ENCODE measurements around the gene GNA15. TPM values are rescaled to one million over a fixed set of nuclear protein-coding genes. Genes with fewer than 3 reads are reported as not detected.
A peak's percentile ranks its signal among the peaks of the same experiment; 100 is the strongest.

The GNA15 gene
- total and polyA plus RNA-seq, 2 of the 8 experiments (the other 6 are each of a cell fraction or from before 2014, with no cell fraction given): 0.26 to 0.45 TPM

- Histone ChIP-seq H3K27ac (ENCODE audit: low read depth, low read length) (no peak overlapping the region), H3K9ac (replicated peaks in 1 of 4; ENCODE audit: extremely low read depth in 1 of 4, low read depth in 3 of 4, low read length in 3 of 4) (no peak overlapping the region), H3K4me2 (ENCODE audit: insufficient read depth in 1 of 2, low read depth in 2 of 2, low read length in 2 of 2) (0 out of 4 replicates have a peak overlapping the region, but pooled peaks of 1 of the 2 experiments have one; percentile 9), H3K4ac (replicated peaks; ENCODE audit: insufficient read length, low read depth, low read length) (no peak overlapping the region), H3K79me2 (ENCODE audit: control insufficient read depth in 1 of 2, insufficient read depth in 2 of 2, low read length in 2 of 2) (no peaks in the 10 kb centered on the region; a peak in 1 of 4 replicates), H2BK120ac (replicated peaks; ENCODE audit: low read depth, low read length) (no peak overlapping the region), H3K23ac (ENCODE audit: insufficient read length) (no peak overlapping the region), H3K9me3 (ENCODE audit: insufficient read depth in 2 of 2, low read depth in 1 of 2, low read length in 1 of 2) (no peaks in the 10 kb centered on the region), H2BK20ac (ENCODE audit: low read length) (no peak overlapping the region), H4K5ac (ENCODE audit: insufficient read length, low read depth, low read length) (no peak overlapping the region), H3K27me3 (replicated peaks in 1 of 4; ENCODE audit: control insufficient read depth in 3 of 4, extremely low read depth in 1 of 4, insufficient read depth in 3 of 4, low read length in 3 of 4) (peaks cover 0 to 2% (median 0%) of the 10 kb centered on the region in 4 experiments; a peak in 1 of 7 replicates), H3K79me1 (ENCODE audit: low read depth, low read length) (peaks cover 3% of the 10 kb centered on the region; the same call in 1 of the 2 replicates), H3K23me2 (ENCODE audit: low read depth, low read length) (no peaks in the 10 kb centered on the region), H2AK5ac (ENCODE audit: low read depth, low read length) (no peak overlapping the region), H2BK5ac (ENCODE audit: low read depth, low read length) (peak overlapping the region; percentile 86), H4K91ac (replicated peaks; ENCODE audit: insufficient read length, low read length) (peak overlapping the region; percentile 65), H2BK12ac (ENCODE audit: low read depth, low read length) (0 out of 2 replicates have a peak overlapping the region, but pooled peaks have one; percentile 17), H3K18ac (ENCODE audit: extremely low read depth, low read length) (peak overlapping the region; percentile 32), H3K14ac (ENCODE audit: insufficient read length) (no peak overlapping the region), H4K8ac (ENCODE audit: extremely low read depth, insufficient read depth, low read length) (peak overlapping the region; percentile 81; the same call in 1 of the 2 replicates), H3K4me1 (replicated peaks in 1 of 4; ENCODE audit: control insufficient read depth in 3 of 4, insufficient read depth in 4 of 4, low read length in 3 of 4) (peaks cover 0 to 14% (median 6%) of the 10 kb centered on the region in 4 experiments; a peak in 3 of 7 replicates), H3K4me3 (ENCODE audit: extremely low read depth in 1 of 4, insufficient read depth in 2 of 4, low read depth in 3 of 4, low read length in 4 of 4) (no peak overlapping the region), H4K20me1 (replicated peaks in 1 of 2; ENCODE audit: control insufficient read depth in 1 of 2, insufficient read depth in 2 of 2, low read length in 2 of 2) (peaks cover 1 to 5% of the 10 kb centered on the region in 2 experiments), H3K56ac (replicated peaks; ENCODE audit: insufficient read length, low read depth, low read length) (no peak overlapping the region), H3K36me3 (ENCODE audit: control insufficient read depth in 2 of 4, insufficient read depth in 4 of 4, low read length in 3 of 4) (no peaks in the 10 kb centered on the region), H2AFZ (ENCODE audit: low read length) (no peak overlapping the region), H2BK15ac (ENCODE audit: low read length) (no peak overlapping the region)
- 77% methylated on average over 13 of the region's 24 CpGs; no CpG with 5 or more reads in 1 of the 2 experiments for WGBS, 2 experiments (ENCODE audit: extremely low coverage in 1 of 2, insufficient coverage in 1 of 2, insufficient read length in 1 of 2, insufficient replicate concordance in 2 of 2, low coverage in 1 of 2, low lambda C conversion rate in 2 of 2, missing lambda C conversion rate in 1 of 2)
- DNase-seq (ENCODE audit: low read depth in 1 of 2, low spot score in 2 of 2) (peak in 1 of 2 experiments; percentile 31), FAIRE-seq (no peak)
- ChIA-PET CTCF (ENCODE audit: partially characterized antibody) (interaction anchor here (2.2 to 6.4 kb wide), 6 partner anchors 8 to 154 kb away, joined by 10 to 41 read pairs (median 20); no protein-coding TSS in a partner anchor), POLR2A (ENCODE audit: partially characterized antibody) (no interaction called here)
- TF ChIP-seq SIX5 (IDR thresholded peaks at IDR 0.05; ENCODE audit: low read depth, low read length): no peak
- no peak for TF ChIP-seq KDM5A (IDR thresholded peaks at IDR 0.05; ENCODE audit: low read length)
- TF ChIP-seq CHD1 (IDR thresholded peaks at IDR 0.05; ENCODE audit: low read depth, low read length): no peak
- TF ChIP-seq CEBPB (IDR thresholded peaks at IDR 0.05; ENCODE audit: low read depth, low read length): peak; percentile 31; the same call in 1 of the 2 replicates
- TF ChIP-seq CTCF (IDR thresholded peaks at IDR 0.05; ENCODE audit: control extremely low read depth in 1 of 3, insufficient read depth in 1 of 3, low read depth in 1 of 3, low read length in 3 of 3): no peak
- peak; percentile 34; the same call in 1 of the 2 replicates for TF ChIP-seq POLR2AphosphoS5 (IDR thresholded peaks at IDR 0.05; ENCODE audit: low read depth, low read length)
- TF ChIP-seq JUND (IDR thresholded peaks at IDR 0.05; ENCODE audit: low read length): no peak
- no peak for TF ChIP-seq TCF12 (IDR thresholded peaks at IDR 0.05; ENCODE audit: low read depth, low read length)
- no peak for TF ChIP-seq SP2 (IDR thresholded peaks at IDR 0.05; ENCODE audit: low read length)
- peak; percentile 50; the same call in 1 of the 2 replicates for TF ChIP-seq SP1 (IDR thresholded peaks at IDR 0.05; ENCODE audit: low read depth, low read length)
- TF ChIP-seq EGR1 (IDR thresholded peaks at IDR 0.05; ENCODE audit: borderline replicate concordance, low read depth, low read length): no peak
Measured at GRCh38 chr19:3115916-3116602, 19.8 kb upstream of the GNA15 start.
